HS-5 (cell line): Measurements from ENCODE around the gene MTPN.

Experiments
- DNase-seq: peaks from one replicate; pipeline ENCODE4 v3.0.0-alpha.2; 2012; ENCODE audit warnings: low read depth

Gene MTPN

GRCh38 chr7:135924302-135924701, 52.9 kb downstream of the MTPN start:
- DNase-seq, result no peak

- DNase-seq, result no peak
Observed at GRCh38 chr7:135922263-135922662, 54.9 kb downstream of the MTPN start.

- DNase-seq, result no peak
Observed at GRCh38 chr7:135920478-135920877, 56.7 kb downstream of the MTPN start.

- no peak for DNase-seq
Observed at GRCh38 chr7:135919071-135919841, 57.9 kb downstream of the MTPN start.

- DNase-seq, result no peak
Observed at GRCh38 chr7:135918134-135918533, 59.0 kb downstream of the MTPN start.

GRCh38 chr7:135917721-135918120, 59.4 kb downstream of the MTPN start:
- no peak for DNase-seq

GRCh38 chr7:135914346-135914745, 62.8 kb downstream of the MTPN start:
- no peak for DNase-seq

- no peak for DNase-seq
Observed at GRCh38 chr7:135913404-135913803, 63.8 kb downstream of the MTPN start.

- DNase-seq, result no peak
Observed at GRCh38 chr7:135911099-135911498, 66.1 kb downstream of the MTPN start.

GRCh38 chr7:135910393-135911036, 66.6 kb downstream of the MTPN start:
- DNase-seq, result no peak

- DNase-seq, result no peak
Observed at GRCh38 chr7:135905858-135906257, 71.3 kb downstream of the MTPN start.

- DNase-seq, result no peak
Observed at GRCh38 chr7:135905355-135905754, 71.8 kb downstream of the MTPN start.

- no peak for DNase-seq
Observed at GRCh38 chr7:135904282-135904681, 72.9 kb downstream of the MTPN start.

- DNase-seq, result no peak
Observed at GRCh38 chr7:135901585-135902540, 75.3 kb downstream of the MTPN start.

- no peak for DNase-seq
Observed at GRCh38 chr7:135900065-135900546, 77.1 kb downstream of the MTPN start.

- no peak for DNase-seq
Observed at GRCh38 chr7:135899458-135900064, 77.6 kb downstream of the MTPN start.

- DNase-seq, result no peak
Observed at GRCh38 chr7:135898226-135898625, 78.9 kb downstream of the MTPN start.

- DNase-seq, result no peak
Observed at GRCh38 chr7:135894816-135895215, 82.3 kb downstream of the MTPN start.

- DNase-seq, result no peak
Observed at GRCh38 chr7:135889823-135890222, 87.3 kb downstream of the MTPN start.

GRCh38 chr7:135888740-135889139, 88.4 kb downstream of the MTPN start:
- DNase-seq, result no peak

GRCh38 chr7:135886345-135887132, 90.6 kb downstream of the MTPN start:
- DNase-seq, result no peak
